Measurements from ENCODE around the gene SCAMP4. TPM values are rescaled to one million over a fixed set of nuclear protein-coding genes. Genes with fewer than 3 reads are reported as not detected.

The SCAMP4 gene
- total RNA-seq, 1 experiment from 2014 or later = 69.8 TPM

DNA sequence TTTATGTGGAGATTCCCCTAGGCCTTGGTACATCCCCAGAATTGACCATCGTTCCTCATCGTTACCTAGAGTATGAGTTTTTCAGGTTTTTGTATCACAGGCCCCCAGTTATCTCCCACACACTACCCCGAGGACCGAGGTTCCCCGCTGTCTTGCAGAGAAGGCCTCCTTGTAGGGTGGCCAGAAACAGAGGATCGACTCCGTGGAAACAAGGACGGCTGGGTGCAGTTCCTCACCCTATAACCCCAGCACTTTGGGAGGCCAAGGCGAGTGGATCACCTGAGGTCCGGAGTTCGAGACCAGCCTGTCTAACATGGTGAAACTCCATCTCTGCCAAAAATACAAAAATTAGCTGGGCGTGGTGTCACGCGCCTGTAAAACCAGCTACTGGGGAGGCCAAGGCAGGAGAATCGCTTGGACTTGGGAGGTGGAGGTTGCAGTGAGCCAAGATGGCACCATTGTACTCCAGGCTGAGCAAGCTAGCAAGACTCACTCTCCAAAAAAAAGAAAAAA is 720 bp downstream of the SCAMP4 start:
- Histone ChIP-seq H3K27me3 (ENCODE audit: insufficient read depth, low read depth) (no peaks in the 10 kb centered on the region), H3K27ac (peak overlapping the region; percentile 51; the same call in 1 of the 2 replicates), H3K4me1 (replicated peaks; ENCODE audit: insufficient read depth) (peaks cover 19% of the 10 kb centered on the region), H3K4me2 (peak overlapping the region; percentile 92), H2AFZ (peak overlapping the region; percentile 71), H4K20me1 (ENCODE audit: insufficient read depth) (peaks cover 17% of the 10 kb centered on the region; the same call in 1 of the 2 replicates), H3K36me3 (ENCODE audit: low read depth) (no peaks in the 10 kb centered on the region), H3K9me3 (ENCODE audit: insufficient read depth, low read depth) (no peaks in the 10 kb centered on the region), H3K79me2 (ENCODE audit: low read depth) (peaks cover 50% of the 10 kb centered on the region), H3K9me2 (ENCODE audit: insufficient read depth) (no peaks in the 10 kb centered on the region), H3K4me3 (peak overlapping the region; percentile 59), H3F3A (ENCODE audit: insufficient read depth, low read depth) (peaks cover 17% of the 10 kb centered on the region; the same call in 1 of the 2 replicates)
- intact Hi-C loops (cut with micrococcal nuclease; ENCODE audit: unreplicated experiment) = loop anchor here (2.0 kb wide), 1 partner anchor 41 kb away; no protein-coding TSS in a partner anchor
- no TSS peak for BruUV-seq (replicated peaks)
- TF ChIP-seq, protein P1, sequence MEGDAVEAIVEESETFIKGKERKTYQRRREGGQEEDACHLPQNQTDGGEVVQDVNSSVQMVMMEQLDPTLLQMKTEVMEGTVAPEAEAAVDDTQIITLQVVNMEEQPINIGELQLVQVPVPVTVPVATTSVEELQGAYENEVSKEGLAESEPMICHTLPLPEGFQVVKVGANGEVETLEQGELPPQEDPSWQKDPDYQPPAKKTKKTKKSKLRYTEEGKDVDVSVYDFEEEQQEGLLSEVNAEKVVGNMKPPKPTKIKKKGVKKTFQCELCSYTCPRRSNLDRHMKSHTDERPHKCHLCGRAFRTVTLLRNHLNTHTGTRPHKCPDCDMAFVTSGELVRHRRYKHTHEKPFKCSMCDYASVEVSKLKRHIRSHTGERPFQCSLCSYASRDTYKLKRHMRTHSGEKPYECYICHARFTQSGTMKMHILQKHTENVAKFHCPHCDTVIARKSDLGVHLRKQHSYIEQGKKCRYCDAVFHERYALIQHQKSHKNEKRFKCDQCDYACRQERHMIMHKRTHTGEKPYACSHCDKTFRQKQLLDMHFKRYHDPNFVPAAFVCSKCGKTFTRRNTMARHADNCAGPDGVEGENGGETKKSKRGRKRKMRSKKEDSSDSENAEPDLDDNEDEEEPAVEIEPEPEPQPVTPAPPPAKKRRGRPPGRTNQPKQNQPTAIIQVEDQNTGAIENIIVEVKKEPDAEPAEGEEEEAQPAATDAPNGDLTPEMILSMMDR (conservative IDR thresholded peaks at IDR 0.05) = no peak
- TF ChIP-seq EZH2 (IDR thresholded peaks at IDR 0.05; ENCODE audit: low read depth) = no peak
- POLR2A ChIA-PET (ENCODE audit: unreplicated experiment) = interaction anchor here (0.5 to 0.6 kb wide), 2 partner anchors 415 to 1047 kb away, joined by 3 to 16 read pairs; partner anchors contain the start of gene REEP6
- no peak for DNase-seq
- CTCF ChIA-PET = no interaction called here

DNA sequence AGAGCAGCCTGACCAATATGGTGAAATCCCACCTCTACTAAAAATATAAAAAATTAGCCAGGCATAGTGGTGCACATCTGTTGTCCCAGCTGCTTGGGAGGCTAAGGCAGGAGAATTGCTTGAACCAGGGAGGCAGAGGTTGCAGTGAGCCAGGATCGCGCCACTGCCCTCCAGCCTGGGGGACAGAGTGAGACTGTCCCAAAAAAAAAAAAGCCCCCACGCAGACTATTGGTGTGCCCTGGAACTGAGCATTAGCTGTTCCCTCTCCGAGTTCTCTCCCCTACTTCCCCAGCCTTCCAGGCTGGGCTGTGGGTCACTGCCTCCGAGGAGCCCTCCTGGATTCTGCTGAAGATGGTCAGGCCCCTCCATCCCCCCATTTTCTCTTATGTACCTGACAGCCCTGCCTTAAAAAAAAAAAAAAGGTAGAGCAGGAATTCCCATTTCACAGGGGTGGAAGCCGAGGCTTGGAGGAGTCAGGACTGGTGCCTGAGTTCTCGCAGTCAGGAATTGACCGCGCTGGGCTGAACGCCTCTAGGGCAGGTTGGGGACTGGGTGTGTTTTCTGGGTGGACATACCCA is 1.9 kb downstream of the SCAMP4 start:
- no peak overlapping the region for H3K27ac ChIP-seq
- H3K27me3 ChIP-seq (ENCODE audit: insufficient read depth, low read depth) = no peaks in the 10 kb centered on the region
- no peak for DNase-seq
- intact Hi-C loops (cut with micrococcal nuclease; ENCODE audit: unreplicated experiment) = no loop called here
- no peak overlapping the region; the same call in 1 of the 2 replicates for H3K4me3 ChIP-seq
- BruUV-seq (replicated peaks) = no TSS peak
- H3K9me3 ChIP-seq (ENCODE audit: insufficient read depth, low read depth) = no peaks in the 10 kb centered on the region
- peaks cover 19% of the 10 kb centered on the region for H3K4me1 ChIP-seq (replicated peaks; ENCODE audit: insufficient read depth)
- H4K20me1 ChIP-seq (ENCODE audit: insufficient read depth) = peaks cover 26% of the 10 kb centered on the region; the same call in 1 of the 2 replicates
- POLR2A ChIA-PET (ENCODE audit: unreplicated experiment) = no interaction called here
- TF ChIP-seq EZH2 (IDR thresholded peaks at IDR 0.05; ENCODE audit: low read depth) = no peak
- H3F3A ChIP-seq (ENCODE audit: insufficient read depth, low read depth) = peaks cover 17% of the 10 kb centered on the region; the same call in 1 of the 2 replicates
- CTCF ChIA-PET = no interaction called here
- H3K36me3 ChIP-seq (ENCODE audit: low read depth) = no peaks in the 10 kb centered on the region
- no peak overlapping the region for H2AFZ ChIP-seq
- H3K9me2 ChIP-seq (ENCODE audit: insufficient read depth) = no peaks in the 10 kb centered on the region
- peak overlapping the region; percentile 92 for H3K4me2 ChIP-seq
- peaks cover 56% of the 10 kb centered on the region for H3K79me2 ChIP-seq (ENCODE audit: low read depth)

GRCh38 chr19:1907563-1908363 is 2.6 kb downstream of the SCAMP4 start:
- H3F3A ChIP-seq (ENCODE audit: insufficient read depth, low read depth) = peaks cover 17% of the 10 kb centered on the region; the same call in 1 of the 2 replicates
- no peaks in the 10 kb centered on the region for H3K9me3 ChIP-seq (ENCODE audit: insufficient read depth, low read depth)
- POLR2A ChIA-PET (ENCODE audit: unreplicated experiment) = no interaction called here
- TF ChIP-seq EZH2 (IDR thresholded peaks at IDR 0.05; ENCODE audit: low read depth) = no peak
- TF ChIP-seq, protein P1 (conservative IDR thresholded peaks at IDR 0.05) = no peak
- peak; percentile 57 to 59 for DNase-seq
- H3K4me2 ChIP-seq = peak overlapping the region; percentile 92
- no peak overlapping the region for H3K27ac ChIP-seq
- H3K79me2 ChIP-seq (ENCODE audit: low read depth) = peaks cover 56% of the 10 kb centered on the region
- no peaks in the 10 kb centered on the region for H3K9me2 ChIP-seq (ENCODE audit: insufficient read depth)
- H4K20me1 ChIP-seq (ENCODE audit: insufficient read depth) = peaks cover 26% of the 10 kb centered on the region; the same call in 1 of the 2 replicates
- H2AFZ ChIP-seq = no peak overlapping the region
- H3K36me3 ChIP-seq (ENCODE audit: low read depth) = no peaks in the 10 kb centered on the region
- H3K27me3 ChIP-seq (ENCODE audit: insufficient read depth, low read depth) = no peaks in the 10 kb centered on the region
- BruUV-seq (replicated peaks) = no TSS peak
- intact Hi-C loops (cut with micrococcal nuclease; ENCODE audit: unreplicated experiment) = no loop called here
- no peak overlapping the region; the same call in 1 of the 2 replicates for H3K4me3 ChIP-seq
- peaks cover 19% of the 10 kb centered on the region for H3K4me1 ChIP-seq (replicated peaks; ENCODE audit: insufficient read depth)
- CTCF ChIA-PET = no interaction called here
